HG03575 (cell line): ENCODE results near the gene TACSTD2.
"Not testable (repeated sequence)": the region's sequence is repeated elsewhere in the genome, so short reads cannot be mapped to it uniquely, and the experiment has no call there.

Source experiments
- ATAC-seq: cut with Tn5 transposase; IDR thresholded peaks from one replicate; pipeline ENCODE4 v1.9.1; 2021; ENCODE audit not compliant: unreplicated experiment, insufficient number of reproducible peaks, low FRiP score; ENCODE audit errors: extremely low read depth

Gene TACSTD2

DNA sequence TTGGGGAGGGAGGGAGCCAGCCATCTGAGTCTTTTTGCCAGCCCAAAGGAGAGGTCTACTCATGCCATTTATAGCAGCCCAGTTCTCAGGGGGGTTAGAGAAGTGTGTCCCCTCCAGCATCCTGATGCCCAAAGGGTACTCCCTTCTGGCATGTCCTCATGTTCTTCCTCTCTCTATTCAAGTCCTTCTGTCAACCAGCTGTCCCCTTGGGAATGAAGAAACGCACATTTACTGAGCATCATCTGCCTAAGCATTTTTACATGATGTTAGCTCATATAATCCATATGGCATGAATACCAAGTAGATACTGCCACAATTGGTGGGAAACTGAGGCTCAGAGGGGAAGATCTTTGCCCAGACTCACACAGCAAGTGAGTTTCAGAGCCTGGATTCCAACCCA lies 14.8 kb upstream of the TACSTD2 start:
- no peak for ATAC-seq

DNA sequence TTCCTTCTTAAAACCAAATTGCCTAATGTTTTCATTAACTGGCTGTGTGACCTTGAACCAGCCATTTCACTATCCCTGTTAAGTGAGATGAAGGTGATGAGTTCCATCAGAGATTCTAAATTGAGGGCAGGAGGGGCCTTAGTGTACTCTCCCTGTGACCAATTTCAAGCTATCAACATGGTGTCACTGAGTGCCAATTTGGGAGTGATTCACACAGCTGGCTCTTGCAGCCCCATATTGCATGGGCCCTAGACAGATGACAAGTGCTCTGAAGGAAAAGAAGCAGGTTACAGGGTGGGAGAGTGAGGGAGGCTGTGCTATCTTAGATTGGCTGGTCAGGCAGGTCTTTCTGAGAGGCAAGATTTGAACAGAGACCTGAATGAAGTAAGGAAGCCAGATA lies 13.0 kb upstream of the TACSTD2 start:
- ATAC-seq: no peak

DNA sequence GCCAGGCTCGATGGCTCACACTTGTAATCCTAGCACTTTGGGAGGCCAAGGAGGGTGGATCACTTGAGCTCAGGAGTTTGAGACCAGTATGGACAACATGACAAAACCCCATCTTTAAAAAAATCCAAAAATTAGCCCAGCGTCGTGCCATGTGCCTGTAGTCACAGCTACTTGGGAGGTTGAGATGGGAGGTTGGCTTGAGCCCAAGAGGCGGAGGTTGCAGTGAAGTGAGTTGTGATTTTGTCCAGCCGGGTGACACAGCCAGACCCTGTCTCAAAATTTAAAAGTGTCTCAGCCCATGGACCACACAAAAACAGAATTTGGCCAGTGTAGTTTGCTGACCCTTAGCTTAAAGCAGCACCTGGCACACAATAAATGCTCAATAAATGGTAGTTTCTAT lies 11.3 kb upstream of the TACSTD2 start:
- no peak for ATAC-seq

DNA sequence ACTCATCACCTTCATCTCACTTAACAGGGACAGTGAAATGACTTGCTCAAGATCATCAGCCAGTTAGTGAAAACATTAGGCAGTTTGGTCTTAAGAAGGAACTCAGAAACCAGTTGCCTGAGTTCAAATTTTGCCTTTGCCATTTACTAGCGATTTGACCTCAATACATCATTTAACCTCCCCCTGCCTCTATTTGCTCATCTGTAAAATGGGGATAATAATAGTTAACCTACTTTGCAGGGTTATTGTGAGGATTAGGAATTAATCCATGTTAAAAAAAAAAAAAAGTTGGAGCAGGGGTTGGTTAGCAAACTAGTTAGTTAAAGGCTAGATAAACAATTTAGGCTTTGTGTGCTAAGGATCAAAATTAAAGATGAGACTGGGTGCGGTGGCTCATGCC lies 10.6 kb upstream of the TACSTD2 start:
- ATAC-seq: no peak

DNA sequence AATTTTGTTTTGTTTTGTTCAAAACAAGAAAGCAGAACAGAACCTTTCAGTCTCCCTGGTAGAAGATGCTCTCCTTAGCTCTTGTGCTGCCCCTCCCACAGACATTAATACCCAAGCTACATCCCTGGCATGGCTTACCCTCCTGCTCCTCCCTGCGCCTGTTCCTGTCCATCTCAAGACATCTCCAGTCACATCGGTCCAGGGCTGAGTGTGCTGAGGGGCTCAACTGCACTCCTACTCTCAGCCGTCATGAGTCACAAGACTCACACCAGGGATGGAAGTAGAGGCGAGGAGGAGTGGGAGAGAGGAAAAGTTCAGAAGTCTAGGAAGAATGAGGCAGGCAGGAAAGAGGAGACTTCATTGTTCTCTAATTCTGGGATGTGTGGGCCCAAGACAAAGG lies 9.2 kb upstream of the TACSTD2 start:
- ATAC-seq: no peak

DNA sequence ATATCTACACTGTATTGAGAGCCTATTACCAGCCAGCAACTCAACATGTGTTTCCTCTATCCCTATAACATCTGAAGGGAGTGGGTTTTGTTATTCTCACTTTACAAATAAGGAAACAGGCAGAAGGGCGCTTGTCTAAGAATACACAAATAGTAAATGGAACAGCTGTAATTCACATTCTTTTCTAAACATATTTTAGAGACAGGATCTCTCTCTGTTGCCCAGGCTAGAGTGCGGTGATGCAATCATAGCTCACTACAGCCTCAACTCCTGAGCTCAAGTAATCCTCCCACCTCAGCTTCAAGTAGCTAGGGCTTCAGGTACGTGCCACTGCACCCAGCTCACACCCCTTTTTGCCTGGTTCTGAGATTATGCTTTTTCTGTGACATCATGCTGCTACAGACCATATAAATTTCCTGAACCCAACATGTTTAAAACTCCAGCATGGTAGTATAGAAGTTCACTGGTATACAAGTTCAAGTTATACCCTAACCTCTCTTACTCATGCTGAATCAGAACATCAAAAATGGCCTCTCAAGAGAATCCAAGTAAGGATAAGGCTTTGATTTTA lies 8.6 kb upstream of the TACSTD2 start:
- no peak for ATAC-seq

DNA sequence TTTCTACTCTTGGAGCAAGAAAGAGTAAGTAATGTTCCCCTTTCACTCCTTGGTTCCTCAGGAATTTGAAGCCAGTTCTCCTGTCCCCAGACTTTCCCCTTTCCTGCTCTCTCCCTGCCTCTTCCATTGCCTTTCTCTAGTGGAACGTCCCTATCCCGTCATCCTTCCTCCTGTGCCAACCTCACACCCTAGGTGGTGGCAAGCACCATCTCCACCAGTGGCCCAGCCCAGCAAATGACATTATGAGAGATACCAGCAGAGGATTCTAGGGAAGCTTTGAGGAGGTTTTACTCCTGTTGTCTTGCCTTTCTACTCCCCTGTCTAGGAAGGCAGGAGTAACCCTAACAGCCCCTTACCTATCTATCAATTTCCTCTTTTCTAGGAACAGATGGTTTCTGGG lies 8.1 kb upstream of the TACSTD2 start:
- no peak for ATAC-seq

DNA sequence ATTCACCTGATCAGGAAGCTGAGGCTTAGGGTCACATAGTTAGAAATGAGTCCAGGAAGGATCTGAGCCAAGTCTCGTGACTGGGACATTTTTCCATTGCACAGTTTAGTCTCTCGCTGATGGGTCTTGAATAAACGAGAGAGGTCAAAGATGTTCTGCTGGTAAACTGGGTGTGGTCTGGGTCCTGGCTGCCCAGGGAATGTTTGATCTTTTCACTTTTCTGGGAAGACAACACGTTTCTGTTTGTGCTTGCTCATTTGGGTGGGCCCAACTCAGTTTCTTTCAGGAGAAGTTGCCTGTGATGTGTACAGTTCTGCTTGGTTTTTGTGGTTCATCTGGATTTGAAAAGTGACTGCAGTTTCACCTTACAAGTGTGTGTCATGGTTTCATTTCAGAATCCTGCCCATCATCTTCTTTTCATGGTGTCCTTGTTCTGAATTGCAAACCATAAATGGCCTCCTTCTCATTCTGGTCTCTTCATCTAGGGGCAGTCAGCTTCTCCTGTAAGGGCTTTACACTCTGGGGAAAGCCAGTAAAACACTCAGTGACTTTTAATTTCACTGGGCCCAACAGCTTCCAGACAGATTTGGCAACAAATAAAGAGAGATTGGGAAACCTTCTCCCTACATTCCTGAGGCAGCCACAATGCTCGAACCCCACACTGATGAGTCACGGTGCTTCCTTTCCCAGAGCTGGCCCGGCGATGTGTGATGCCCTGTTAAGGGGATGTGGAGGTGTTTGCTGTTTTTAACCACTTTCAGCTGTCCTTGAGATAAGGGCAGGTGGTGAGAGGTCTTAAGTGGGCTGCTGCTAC lies 7.2 kb upstream of the TACSTD2 start:
- ATAC-seq: peak; percentile 53

DNA sequence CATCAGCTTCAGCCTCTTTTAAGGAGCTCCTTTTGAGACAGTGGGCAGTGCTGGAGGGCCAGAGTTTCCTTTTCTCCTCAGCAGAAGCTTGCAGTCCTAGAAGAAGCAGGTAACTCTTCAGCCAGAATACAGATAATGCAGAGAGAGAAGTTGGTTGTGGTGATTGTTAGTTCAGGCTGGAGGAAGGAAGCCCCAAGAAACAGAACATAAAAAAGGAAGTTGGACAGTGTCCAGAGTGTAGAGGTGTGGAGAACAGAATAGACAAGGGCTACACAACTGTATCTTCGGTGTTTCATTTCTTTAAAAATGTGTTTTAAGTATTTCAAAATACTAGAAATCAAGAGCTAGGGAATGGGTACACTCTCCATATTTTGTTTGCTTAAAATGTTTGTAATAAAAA lies 6.4 kb upstream of the TACSTD2 start:
- ATAC-seq: no peak

DNA sequence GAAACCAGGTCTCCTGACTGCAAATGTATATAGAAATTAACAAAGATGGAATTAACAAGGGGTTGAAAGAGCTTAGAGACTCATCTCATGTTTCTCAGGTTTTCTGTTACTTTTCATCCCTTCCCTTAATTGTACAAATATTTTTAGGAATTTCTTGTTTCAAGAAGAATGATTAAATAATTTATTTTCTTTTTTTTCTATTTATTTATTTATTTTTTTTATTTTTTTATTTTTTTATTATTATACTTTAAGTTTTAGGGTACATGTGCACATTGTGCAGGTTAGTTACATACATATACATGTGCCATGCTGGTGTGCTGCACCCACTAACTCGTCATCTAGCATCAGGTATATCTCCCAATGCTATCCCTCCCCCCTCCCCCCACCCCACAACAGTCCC lies 5.1 kb upstream of the TACSTD2 start:
- ATAC-seq: not testable (repeated sequence)

DNA sequence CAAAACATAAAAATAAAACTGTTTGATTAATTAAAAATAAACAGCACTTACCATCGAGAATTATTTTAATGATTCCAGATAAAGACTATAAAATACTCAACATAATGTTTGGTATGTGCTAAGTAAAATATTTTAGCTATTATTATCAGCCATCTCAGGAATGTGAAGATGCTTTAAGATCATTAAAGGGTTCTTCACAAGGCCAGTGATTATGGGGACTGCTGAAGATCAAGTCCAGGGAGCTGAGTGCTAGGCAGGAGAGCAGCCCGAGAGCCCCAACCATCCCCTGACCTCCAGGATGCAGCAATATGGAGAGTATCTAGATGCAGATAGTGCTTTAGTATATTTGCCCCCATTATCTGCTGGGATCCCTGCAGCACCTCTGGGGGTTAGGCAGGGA lies 4.6 kb upstream of the TACSTD2 start:
- ATAC-seq: no peak

DNA sequence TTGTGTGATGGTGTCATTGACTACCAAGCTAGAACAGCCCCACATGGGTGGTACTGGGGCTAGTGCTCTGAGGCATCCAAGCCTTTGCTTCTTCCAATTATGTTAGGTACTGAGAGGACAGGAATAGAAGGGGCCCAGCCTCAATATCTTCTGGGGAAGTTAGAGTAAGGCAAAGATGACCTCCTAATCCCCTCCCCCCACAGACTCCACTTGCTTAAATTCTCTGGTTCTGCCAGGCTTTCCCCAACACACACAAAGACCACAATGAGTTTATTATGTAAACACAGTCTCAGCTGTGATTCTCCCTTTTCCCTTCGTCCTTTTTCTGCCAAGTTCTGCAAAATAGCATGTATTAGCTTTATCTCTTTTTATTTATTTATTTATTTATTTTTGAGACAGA lies 3.1 kb upstream of the TACSTD2 start:
- no peak for ATAC-seq

DNA sequence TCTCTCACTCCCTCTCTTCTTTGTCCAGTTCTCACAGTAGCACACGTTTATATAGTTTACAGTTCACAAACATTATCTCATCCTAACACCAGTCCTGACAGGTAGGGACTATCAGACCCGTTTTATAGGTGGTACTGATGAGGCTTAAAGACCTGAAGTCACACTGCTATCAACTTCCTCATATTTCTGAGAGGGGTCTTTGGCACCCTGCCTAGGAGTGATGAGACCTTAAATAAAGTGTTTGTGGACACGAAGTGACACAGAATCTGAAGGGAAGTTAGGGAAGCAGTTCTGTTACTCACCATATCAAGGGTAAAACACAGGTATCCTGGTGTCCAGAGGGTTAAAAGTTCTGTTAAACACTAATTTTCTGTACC lies 590 bp upstream of the TACSTD2 start:
- no peak for ATAC-seq

DNA sequence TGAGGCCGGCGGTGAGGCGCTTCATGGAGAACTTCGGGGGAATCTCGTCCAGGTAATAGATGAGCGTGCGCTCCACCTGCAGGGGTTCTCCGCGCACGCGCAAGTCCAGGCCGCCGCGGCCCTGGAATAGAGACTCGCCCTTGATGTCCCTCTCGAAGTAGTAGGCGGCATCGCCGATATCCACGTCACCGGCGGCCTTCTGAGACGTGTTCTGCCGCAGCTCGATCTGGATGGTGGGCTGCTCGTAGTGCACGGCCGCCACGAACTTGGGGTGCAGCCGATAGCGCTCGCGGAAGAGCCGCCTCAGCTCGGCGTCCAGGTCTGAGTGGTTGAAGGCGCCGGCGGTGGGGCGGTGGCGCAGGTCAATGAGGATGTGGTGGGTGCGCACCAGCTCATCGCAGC lies 726 bp downstream of the TACSTD2 start:
- no peak for ATAC-seq

DNA sequence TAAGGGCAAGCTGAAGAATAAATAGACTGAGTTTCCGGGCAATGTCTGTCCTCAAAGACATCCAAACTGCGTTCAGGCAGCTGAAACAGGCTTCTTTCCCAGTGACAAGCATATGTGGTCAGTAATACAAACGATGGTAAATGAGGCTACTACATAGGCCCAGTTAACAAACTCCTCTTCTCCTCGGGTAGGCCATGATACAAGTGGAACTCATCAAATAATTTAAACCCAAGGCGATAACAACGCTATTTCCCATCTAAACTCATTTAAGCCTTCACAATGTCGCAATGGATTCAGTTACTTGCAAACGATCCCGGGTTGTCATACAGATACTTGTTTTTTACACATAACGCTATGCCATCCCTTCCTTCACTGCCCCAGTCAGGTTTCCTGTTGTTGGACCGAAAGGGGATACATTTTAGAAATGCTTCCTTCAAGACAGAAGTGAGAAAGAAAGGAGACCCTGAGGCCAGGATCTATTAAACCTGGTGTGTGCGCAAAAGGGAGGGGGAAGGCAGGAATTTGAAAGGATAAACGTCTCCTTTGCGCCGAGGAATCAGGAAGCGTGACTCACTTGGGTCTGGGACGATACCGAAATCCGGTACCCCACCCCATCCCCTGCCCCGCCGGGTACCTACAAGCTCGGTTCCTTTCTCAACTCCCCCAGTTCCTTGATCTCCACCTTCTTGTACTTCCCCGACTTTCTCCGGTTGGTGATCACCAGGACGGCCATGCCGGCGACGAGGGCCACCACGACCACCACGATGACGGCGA lies 1.3 kb downstream of the TACSTD2 start:
- no peak for ATAC-seq

DNA sequence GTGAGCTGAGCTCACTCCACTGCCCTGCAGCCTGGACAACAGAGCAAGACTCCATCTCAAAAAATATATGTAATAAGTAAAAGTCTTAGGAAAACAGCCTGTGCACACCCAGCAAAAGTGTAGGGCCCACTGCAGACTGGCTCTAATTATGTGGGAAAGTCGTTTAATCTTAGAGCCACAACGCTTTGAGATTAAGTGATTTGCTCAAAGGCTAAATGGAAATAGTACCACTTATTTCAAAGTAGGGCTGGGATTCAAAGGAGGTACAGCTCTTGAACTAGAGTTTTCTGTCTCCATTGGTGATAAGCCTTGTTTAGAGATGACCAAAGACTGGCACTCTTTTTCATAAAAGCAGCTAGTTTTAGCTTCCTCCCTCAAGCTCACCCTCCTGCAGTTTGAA lies 2.2 kb downstream of the TACSTD2 start:
- ATAC-seq: no peak

DNA sequence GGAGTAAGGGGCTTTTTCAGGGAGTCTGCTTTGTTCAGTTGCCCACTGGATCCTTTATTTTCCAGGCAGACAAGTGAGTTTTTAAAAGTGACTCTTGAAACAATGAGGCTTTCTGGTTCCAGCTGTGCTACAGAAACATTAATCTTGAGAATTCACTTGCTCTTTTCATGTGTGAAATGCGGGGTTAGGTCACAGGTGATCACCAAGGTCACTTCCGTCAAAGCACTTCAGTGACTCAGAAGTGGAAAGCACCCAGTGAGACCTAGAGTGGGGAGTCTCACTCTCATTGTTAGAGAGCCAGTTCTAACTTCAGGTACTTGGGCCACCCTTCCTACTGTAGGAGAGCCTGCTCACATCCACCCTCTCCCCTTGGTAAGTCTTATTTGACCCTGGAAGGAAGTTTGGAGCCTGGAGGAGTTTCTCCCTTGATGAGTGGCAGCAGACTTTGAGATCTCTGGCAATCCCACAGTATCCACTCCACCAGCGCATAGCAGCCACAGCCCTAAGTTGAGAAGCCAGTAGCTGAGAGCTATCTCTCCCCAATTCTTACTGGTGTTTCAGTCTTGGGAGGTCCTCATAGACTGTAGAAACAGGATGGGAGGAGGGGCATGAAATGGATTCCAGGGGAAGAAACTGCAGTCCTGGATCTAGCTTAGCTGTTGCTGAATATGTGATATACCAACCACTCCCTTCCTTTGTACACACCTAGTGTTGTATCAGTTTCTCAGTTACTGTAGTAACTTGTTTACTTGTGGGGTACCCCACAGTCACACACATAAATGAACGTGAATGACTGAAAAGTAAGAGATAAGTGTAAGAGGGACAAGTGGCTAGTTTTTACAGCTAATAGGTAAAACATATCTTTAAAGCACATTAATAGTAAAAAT lies 3.1 kb downstream of the TACSTD2 start:
- ATAC-seq: peak; percentile 92

DNA sequence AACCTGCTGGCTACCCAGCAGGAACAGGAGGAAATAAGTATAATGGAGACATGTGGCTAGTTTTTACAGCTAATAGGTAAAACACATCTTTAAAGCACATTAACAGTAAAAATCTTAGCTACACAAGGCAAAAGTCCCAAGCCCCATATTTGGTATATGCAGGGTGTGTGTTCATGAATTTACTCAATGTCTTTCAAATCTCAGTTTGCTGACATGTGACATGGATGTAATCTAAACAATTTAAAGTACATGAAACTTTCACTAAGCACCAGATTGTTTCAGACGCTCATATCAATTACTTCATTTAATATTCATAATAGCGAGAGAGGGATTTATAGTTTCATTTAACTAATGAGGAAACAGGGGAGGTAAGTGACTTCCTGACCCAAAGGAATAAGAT lies 3.9 kb downstream of the TACSTD2 start:
- ATAC-seq: no peak

DNA sequence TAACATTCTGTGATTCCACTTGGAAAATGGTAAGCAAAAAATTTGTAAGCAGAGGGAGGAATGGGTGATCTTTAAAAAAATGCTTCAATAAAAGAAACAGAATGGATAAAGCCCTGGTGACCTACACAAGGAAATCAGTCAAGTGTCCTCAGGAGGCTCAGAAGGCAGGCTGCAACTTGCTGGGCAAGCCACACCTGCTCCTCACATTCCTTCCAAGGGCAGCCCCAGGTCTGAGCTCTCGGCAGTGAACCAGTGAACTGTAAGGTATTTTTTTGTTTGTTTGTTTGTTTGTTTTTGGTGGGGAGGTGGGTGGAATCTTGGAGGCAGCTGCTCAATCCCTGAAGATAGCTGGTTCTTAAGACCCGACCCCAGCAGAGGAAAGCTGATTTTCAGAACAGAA lies 4.4 kb downstream of the TACSTD2 start:
- no peak for ATAC-seq
